ENCODE data around the gene LSAMP.

DNA sequence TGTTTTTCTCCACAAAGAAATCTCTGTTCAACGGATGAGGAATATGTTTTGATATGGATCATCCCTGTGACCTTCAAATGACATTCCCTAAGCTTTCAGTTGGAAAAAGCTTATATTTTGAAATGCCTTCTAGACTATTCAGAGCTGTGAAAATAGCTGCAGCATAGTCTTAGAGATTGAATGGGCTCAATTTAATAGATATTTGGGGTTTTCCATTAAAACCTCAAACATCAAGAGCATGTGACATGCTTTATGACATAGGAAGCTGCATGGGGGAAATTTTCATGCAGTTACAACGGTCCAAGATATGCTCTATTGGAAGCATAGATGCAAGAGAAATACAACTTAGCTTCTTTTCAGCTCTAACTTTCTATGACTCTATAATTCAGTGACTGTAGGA, 102.8 kb downstream of the LSAMP start:
- TF ChIP-seq CTCF (IDR thresholded peaks at IDR 0.05) = no peak
- TF ChIP-seq EP300 (IDR thresholded peaks at IDR 0.05) = no peak
